Gastrocnemius medialis (tissue), 4 donors: ENCODE data around the gene FANCC. TPM values are rescaled to one million over a fixed set of nuclear protein-coding genes. Genes with fewer than 3 reads are reported as not detected.

Experiments
- ATAC-seq, 2 donors: fragments of 150-250 bp; one replicate each; pipeline ENCODE4 v1.9.1; 2016
- DNase-seq, 2 donors: peaks; one replicate each; pipeline ENCODE4 v3.0.0-alpha.2; 2019
- H3K27ac ChIP-seq, 4 donors: fragments of 200-600 bp; sonication (generic); 1 replicate in 1 of 4; 2 replicates in 3 of 4; pipeline ENCODE4 v1.5.1; 2016 to 2018; ENCODE audit warnings: mild to moderate bottlenecking in 2 of 4, moderate library complexity in 1 of 4
- H3K27me3 ChIP-seq, 3 donors: fragments of 200-600 bp; sonication (generic) in 2 of 3; 1 replicate in 1 of 3; 2 replicates in 2 of 3; pipeline versions ENCODE4 v1.5.1 to v1.6.0; 2016 to 2019; ENCODE audit warnings: mild to moderate bottlenecking in 1 of 3, moderate library complexity in 1 of 3
- H3K36me3 ChIP-seq, 2 donors: fragments of 200-600 bp; sonication (generic) in 1 of 2; one replicate each; pipeline ENCODE4 v1.5.1; 2017 to 2018
- H3K4me1 ChIP-seq, 2 donors: fragments of 200-600 bp; sonication (generic) in 1 of 2; one replicate each; pipeline ENCODE4 v1.5.1; 2016 to 2017; ENCODE audit warnings: mild to moderate bottlenecking in 2 of 2
- H3K4me3 ChIP-seq, 4 donors: fragments of 200-600 bp; sonication (generic) in 3 of 4; 1 replicate in 1 of 4; 2 replicates in 3 of 4; pipeline ENCODE4 v1.5.1; 2016 to 2019; ENCODE audit warnings: mild to moderate bottlenecking in 2 of 4
- H3K9me3 ChIP-seq, 3 donors: fragments of 200-600 bp; sonication (generic) in 2 of 3; 1 replicate in 1 of 3; 2 replicates in 2 of 3; pipeline ENCODE4 v1.5.1; 2016 to 2019
- CTCF ChIP-seq, 5 experiments: fragments of 450-650 bp in 3 of 5; fragments of 200-600 bp in 2 of 5; sonication (generic) in 2 of 5; IDR thresholded peaks in 4 of 5; conservative IDR thresholded peaks in 1 of 5; 1 replicate in 4 of 5; 2 replicates in 1 of 5; pipeline ENCODE4 v1.5.1; 2016 to 2019; ENCODE audit warnings: antibody characterized with exemption in 5 of 5, mild to moderate bottlenecking in 3 of 5, moderate library complexity in 3 of 5
- POLR2A ChIP-seq, 2 donors: fragments of 450-650 bp; IDR thresholded peaks; one replicate each; pipeline ENCODE4 v1.6.1; 2017; ENCODE audit warnings: antibody characterized with exemption in 2 of 2, mild to moderate bottlenecking in 2 of 2, moderate library complexity in 2 of 2
- in situ Hi-C, 4 donors: fragments of 200-750 bp; cut with MboI; loops; one replicate each; pipeline versions ENCODE4 v1.15.0 to v1.8.0; 2017; ENCODE audit warnings: low sequenced_read_pairs in 4 of 4
- intact Hi-C: fragments of 100-400 bp; cut with DNase I; formaldehyde crosslinking; loops from one replicate; pipeline ENCODE4 v1.15.1; 2023; ENCODE audit warnings: low total_unique reads
- total RNA-seq, 4 donors: library from RNA; depleted of rRNA; stranded (reverse); fragments of >200 nt; gene quantifications; one replicate each; pipeline versions ENCODE4 v1.1.0 to v1.2.3, GENCODE V29; 2016

Gene FANCC
- total RNA-seq, 4 donors from 2014 or later: 1.2 to 4.8 (median 2.5) TPM

GRCh38 chr9:95058795-95059386 is 258.6 kb downstream of the FANCC start:
- in situ Hi-C loops: no loop called here
- peaks cover 100% of the 10 kb centered on the region in 2 donors for H3K4me1 ChIP-seq
- DNase-seq (no peak), ATAC-seq (no peak)
- peaks cover 0 to 12% of the 10 kb centered on the region in 2 donors for H3K36me3 ChIP-seq
- no peaks in the 10 kb centered on the region for H3K9me3 ChIP-seq
- no peak overlapping the region for H3K4me3 ChIP-seq
- no peaks in the 10 kb centered on the region for H3K27me3 ChIP-seq
- TF ChIP-seq CTCF (IDR thresholded peaks at IDR 0.05 in 4 of 5, conservative IDR thresholded peaks at IDR 0.05 in 1 of 5) (no peak), POLR2A (IDR thresholded peaks at IDR 0.05) (no peak)
- peak overlapping the region; percentile 85 to 96 (median 91) for H3K27ac ChIP-seq
- intact Hi-C loops: no loop called here

GRCh38 chr9:95058121-95058785 is 259.3 kb downstream of the FANCC start:
- H3K36me3 ChIP-seq: peaks cover 0 to 6% of the 10 kb centered on the region in 2 donors
- H3K27me3 ChIP-seq: no peaks in the 10 kb centered on the region
- ATAC-seq (no peak), DNase-seq (no peak)
- peak overlapping the region; percentile 85 to 96 (median 91) for H3K27ac ChIP-seq
- in situ Hi-C loops (no loop called here), intact Hi-C loops (no loop called here)
- H3K4me1 ChIP-seq: peaks cover 95 to 97% of the 10 kb centered on the region in 2 donors
- H3K9me3 ChIP-seq: no peaks in the 10 kb centered on the region
- no peak overlapping the region for H3K4me3 ChIP-seq
- TF ChIP-seq CTCF (IDR thresholded peaks at IDR 0.05 in 4 of 5, conservative IDR thresholded peaks at IDR 0.05 in 1 of 5) (no peak), POLR2A (IDR thresholded peaks at IDR 0.05) (no peak)

- Histone ChIP-seq H3K4me1 (peaks cover 91 to 95% of the 10 kb centered on the region in 2 donors), H3K27me3 (no peaks in the 10 kb centered on the region), H3K36me3 (no peaks in the 10 kb centered on the region), H3K4me3 (peak overlapping the region in 3 of 4 donors; percentile 22 to 42 (median 36)), H3K9me3 (no peaks in the 10 kb centered on the region), H3K27ac (peak overlapping the region; percentile 85 to 96 (median 91))
- DNase-seq (no peak), ATAC-seq (no peak)
- no peak for TF ChIP-seq POLR2A (IDR thresholded peaks at IDR 0.05)
- in situ Hi-C loops: no loop called here
- intact Hi-C loops: no loop called here
These were observed 260.4 kb downstream of the FANCC start for GRCh38 chr9:95057101-95057500.

- ATAC-seq (peak; percentile 86 to 91), DNase-seq (peak in 1 of 2 donors; percentile 61)
- Histone ChIP-seq H3K4me3 (peak overlapping the region; percentile 26 to 42 (median 38)), H3K36me3 (no peaks in the 10 kb centered on the region), H3K27ac (peak overlapping the region; percentile 85 to 96 (median 91)), H3K4me1 (peaks cover 83 to 84% of the 10 kb centered on the region in 2 donors), H3K27me3 (no peaks in the 10 kb centered on the region), H3K9me3 (no peaks in the 10 kb centered on the region)
- peak; percentile 24 to 26 for TF ChIP-seq POLR2A (IDR thresholded peaks at IDR 0.05)
- TF ChIP-seq CTCF (IDR thresholded peaks at IDR 0.05 in 4 of 5, conservative IDR thresholded peaks at IDR 0.05 in 1 of 5): no peak
- in situ Hi-C loops: no loop called here
- intact Hi-C loops: no loop called here
These were observed 261.5 kb downstream of the FANCC start for GRCh38 chr9:95055851-95056551.

GRCh38 chr9:95055334-95055850 is 262.1 kb downstream of the FANCC start:
- in situ Hi-C loops (no loop called here), intact Hi-C loops (no loop called here)
- DNase-seq (no peak), ATAC-seq (peak; percentile 28 to 36)
- H3K27me3 ChIP-seq: no peaks in the 10 kb centered on the region
- peak overlapping the region; percentile 26 to 42 (median 38) for H3K4me3 ChIP-seq
- peaks cover 81 to 84% of the 10 kb centered on the region in 2 donors for H3K4me1 ChIP-seq
- H3K27ac ChIP-seq: peak overlapping the region; percentile 85 to 96 (median 91)
- no peaks in the 10 kb centered on the region for H3K36me3 ChIP-seq
- no peak for TF ChIP-seq POLR2A (IDR thresholded peaks at IDR 0.05)
- no peak for TF ChIP-seq CTCF (IDR thresholded peaks at IDR 0.05 in 4 of 5, conservative IDR thresholded peaks at IDR 0.05 in 1 of 5)
- no peaks in the 10 kb centered on the region for H3K9me3 ChIP-seq
